IMR-90 (cell line): Measurements from ENCODE around the gene CCDC152. TPM values are rescaled to one million over a fixed set of nuclear protein-coding genes. Genes with fewer than 3 reads are reported as not detected.

Experiments used
- ATAC-seq: fragments of 200-7000 bp; cut with Tn5 transposase; 2 replicates; pipeline ENCODE4 v1.9.1; 2020; ENCODE audit warnings: low read depth, mild to moderate bottlenecking, moderate library complexity
- BruUV-seq: library from RNA; stranded (reverse); fragments of 400-500 nt; replicated peaks from 2 replicates; lab custom pipeline; 2021; lab: Mats Ljungman, UMichigan
- CTCF ChIA-PET: fragments of 300-600 bp; formaldehyde crosslinking; extraction: SDS; loops from one replicate; lab custom pipeline; 2021; ENCODE audit warnings: antibody characterized with exemption; lab: Yijun Ruan, JAX
- POLR2A ChIA-PET: fragments of 300-600 bp; sonication (Branson Sonifier 250); formaldehyde crosslinking; loops from one replicate; lab custom pipeline; 2022; ENCODE audit warnings: antibody characterized with exemption; ENCODE audit not compliant: unreplicated experiment; lab: Charles Lee
- DNase-seq: peaks from one replicate; pipeline ENCODE4 v3.0.0; 2013
- H2AFZ ChIP-seq: replicated peaks from 2 replicates; pipeline ENCODE3; 2013; ENCODE audit warnings: low read length, mild to moderate bottlenecking; ENCODE audit not compliant: poor library complexity
- H2AK5ac ChIP-seq: 2 replicates; pipeline ENCODE4 v1.6.1; 2013; ENCODE audit warnings: low read depth, low read length, inconsistent platforms
- H2AK9ac ChIP-seq: replicated peaks from 2 replicates; pipeline ENCODE3; 2013; ENCODE audit warnings: mild to moderate bottlenecking, low read depth, low read length, moderate library complexity; ENCODE audit not compliant: poor library complexity
- H2BK120ac ChIP-seq: 2 replicates; pipeline ENCODE4 v1.6.1; 2013; ENCODE audit warnings: low read depth, low read length, inconsistent platforms
- H2BK15ac ChIP-seq: 3 replicates; pipeline ENCODE4 v1.6.1; 2013; ENCODE audit warnings: low read depth, low read length, inconsistent platforms
- H2BK20ac ChIP-seq: 2 replicates; pipeline ENCODE4 v1.6.1; 2013; ENCODE audit warnings: low read depth, mild to moderate bottlenecking, inconsistent platforms, low read length, moderate library complexity
- H2BK5ac ChIP-seq: 2 replicates; pipeline ENCODE4 v1.6.1; 2013; ENCODE audit warnings: mild to moderate bottlenecking, low read depth, low read length, inconsistent platforms; ENCODE audit not compliant: poor library complexity, severe bottlenecking
- H3K14ac ChIP-seq: replicated peaks from 2 replicates; pipeline ENCODE4 v1.6.1; 2013; ENCODE audit warnings: low read depth, low read length, inconsistent platforms
- H3K18ac ChIP-seq: 2 replicates; pipeline ENCODE4 v1.6.1; 2013; ENCODE audit warnings: low read depth, low read length, control low read depth
- H3K23ac ChIP-seq: 2 replicates; pipeline ENCODE4 v1.6.1; 2013; ENCODE audit warnings: low read depth, low read length, inconsistent platforms
- H3K27ac ChIP-seq: 2 replicates; pipeline ENCODE4 v1.5.1; 2013; ENCODE audit warnings: mild to moderate bottlenecking, control low read depth, low read length; ENCODE audit not compliant: insufficient read depth
- H3K27me3 ChIP-seq: 2 replicates; pipeline ENCODE4 v1.6.1; 2013; ENCODE audit warnings: low read length; ENCODE audit not compliant: control insufficient read depth, insufficient read depth
- H3K36me3 ChIP-seq: 2 replicates; pipeline ENCODE4 v1.6.1; 2013; ENCODE audit warnings: low read length, mixed read lengths; ENCODE audit not compliant: control insufficient read depth, insufficient read depth
- H3K4ac ChIP-seq: 2 replicates; pipeline ENCODE4 v1.6.1; 2013; ENCODE audit warnings: low read depth, low read length, inconsistent platforms
- H3K4me1 ChIP-seq: 2 replicates; pipeline ENCODE4 v1.6.1; 2013; ENCODE audit warnings: low read length, mixed read lengths; ENCODE audit not compliant: control insufficient read depth, insufficient read depth
- H3K4me2 ChIP-seq: 2 replicates; pipeline ENCODE4 v1.6.1; 2013; ENCODE audit warnings: low read depth, mild to moderate bottlenecking, control low read depth, low read length, moderate library complexity
- H3K4me3 ChIP-seq: 2 replicates; pipeline ENCODE4 v1.5.1; 2013; ENCODE audit warnings: low read depth, mild to moderate bottlenecking, control low read depth, low read length, moderate library complexity; ENCODE audit not compliant: insufficient read depth
- H3K56ac ChIP-seq: 2 replicates; pipeline ENCODE4 v1.6.1; 2013; ENCODE audit warnings: low read length, inconsistent platforms; ENCODE audit not compliant: insufficient read depth; ENCODE audit errors: extremely low read depth
- H3K79me1 ChIP-seq, 2 experiments: 2 replicates each; pipeline ENCODE4 v1.6.1; 2013; ENCODE audit warnings: low read length in 2 of 2, inconsistent platforms in 1 of 2, low read depth in 1 of 2
- H3K9ac ChIP-seq: 2 replicates; pipeline ENCODE4 v1.6.1; 2013; ENCODE audit warnings: low read depth, low read length, control low read depth
- H3K9me1 ChIP-seq: 2 replicates; pipeline ENCODE4 v1.6.1; 2013; ENCODE audit warnings: low read length, inconsistent platforms; ENCODE audit not compliant: insufficient read depth
- H3K9me3 ChIP-seq: 2 replicates; pipeline ENCODE4 v1.6.1; 2013; ENCODE audit warnings: low read length; ENCODE audit not compliant: control insufficient read depth, insufficient read depth
- H4K20me1 ChIP-seq: 2 replicates; pipeline ENCODE4 v1.6.1; 2013; ENCODE audit warnings: low read length, inconsistent platforms; ENCODE audit not compliant: insufficient read depth
- H4K5ac ChIP-seq: 2 replicates; pipeline ENCODE4 v1.6.1; 2013; ENCODE audit warnings: mild to moderate bottlenecking, low read depth, low read length, control low read depth
- H4K8ac ChIP-seq, 2 experiments: 2 replicates each; pipeline ENCODE4 v1.6.1; 2013; ENCODE audit warnings: low read depth in 2 of 2, low read length in 2 of 2, control low read depth in 1 of 2, inconsistent platforms in 1 of 2
- H4K91ac ChIP-seq: 2 replicates; pipeline ENCODE4 v1.6.1; 2013; ENCODE audit warnings: low read depth, low read length, inconsistent platforms; ENCODE audit not compliant: insufficient read depth
- CTCF ChIP-seq: conservative IDR thresholded peaks from 2 replicates; pipeline ENCODE4 v1.5.1; 2012; ENCODE audit warnings: mild to moderate bottlenecking, low read depth, low read length, improper control_type of control experiment
- FOS ChIP-seq: fragments of 150-350 bp; IDR thresholded peaks from 2 replicates; pipeline ENCODE4 v1.6.1; 2016; ENCODE audit warnings: low read depth, low read length
- RCOR1 ChIP-seq: IDR thresholded peaks from 2 replicates; pipeline ENCODE4 v1.6.1; 2012; ENCODE audit warnings: mild to moderate bottlenecking, low read length, improper control_type of control experiment; ENCODE audit not compliant: insufficient replicate concordance
- WGBS, 2 experiments: methylation state at CpG; one replicate each; pipeline versions ENCODE4 v1.1.5 to v1.1.7; 2013; ENCODE audit warnings: missing lambda C conversion rate in 2 of 2; ENCODE audit not compliant: insufficient read length in 1 of 2; ENCODE audit errors: extremely low coverage in 2 of 2; 5-methylcytosine and 5-hydroxymethylcytosine counted together
- dilution Hi-C: fragments of 300-500 bp; cut with HindIII; formaldehyde crosslinking; loops from one replicate; pipeline ENCODE4 v1.14.3; 2018; ENCODE audit warnings: low sequenced_read_pairs; ENCODE audit not compliant: unreplicated experiment
- in situ Hi-C: fragments of 300-500 bp; cut with MboI; formaldehyde crosslinking; loops from 3 replicates; pipeline ENCODE4 v1.14.3; 2019; ENCODE audit warnings: low sequenced_read_pairs, inconsistent platforms, mixed read lengths
- intact Hi-C: fragments of 100-400 bp; cut with micrococcal nuclease; formaldehyde crosslinking; loops from 2 replicates; pipeline ENCODE4 v1.10.0; 2022
- polyA plus RNA-seq, 3 experiments: library from polyadenylated mRNA; depleted of rRNA; stranded (reverse); fragments of >200 nt; gene quantifications; 2 replicates each; pipeline ENCODE4 v1.2.3, GENCODE V29; 2012; ENCODE audit warnings: low replicate concordance in 1 of 3
- total RNA-seq: library from RNA; depleted of rRNA; stranded (reverse); fragments of >200 nt; gene quantifications from 2 replicates; pipeline ENCODE4 v1.2.3, GENCODE V29; 2012
- TF ChIP-seq, protein P1 (sequence below): fragments of 150-350 bp; IDR thresholded peaks from 2 replicates; pipeline ENCODE4 v1.6.1; 2016; ENCODE audit warnings: low read depth, mild to moderate bottlenecking, low read length, moderate library complexity, borderline replicate concordance

The CCDC152 gene
- total and polyA plus RNA-seq, 2 of the 4 experiments (the other 2 are of a cell fraction) = 0.87 to 0.90 TPM

DNA sequence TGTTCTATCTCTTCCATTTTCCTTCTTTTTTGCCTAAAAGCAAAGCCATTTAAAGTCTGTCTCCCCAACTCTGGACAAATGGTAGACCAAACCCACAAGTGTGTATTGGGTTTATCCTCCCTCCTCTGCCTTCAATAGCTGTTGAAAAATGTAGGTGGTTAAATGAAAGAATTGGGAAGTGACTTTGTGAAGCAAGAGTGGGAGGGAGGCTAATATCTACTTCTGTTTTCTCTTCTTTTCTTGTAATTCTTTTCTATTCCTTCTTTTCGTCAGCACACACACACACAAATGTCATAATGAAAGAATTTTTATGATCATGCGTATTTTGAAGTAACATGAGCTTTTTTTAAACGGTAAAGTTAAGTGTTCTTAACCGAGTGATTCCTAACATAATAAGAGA is 3.8 kb downstream of the CCDC152 start:
- no peak overlapping the region for H2AK9ac ChIP-seq
- in situ Hi-C loops = loop anchor here (25.0 kb wide), 1 partner anchor 898 kb away; the partner anchor contains the start of gene OXCT1
- H3K27ac ChIP-seq = no peak overlapping the region
- H4K5ac ChIP-seq = no peak overlapping the region
- H3K23ac ChIP-seq = no peak overlapping the region
- H3K9me1 ChIP-seq = no peaks in the 10 kb centered on the region
- no peak overlapping the region for H2BK20ac ChIP-seq
- TF ChIP-seq, protein P1, sequence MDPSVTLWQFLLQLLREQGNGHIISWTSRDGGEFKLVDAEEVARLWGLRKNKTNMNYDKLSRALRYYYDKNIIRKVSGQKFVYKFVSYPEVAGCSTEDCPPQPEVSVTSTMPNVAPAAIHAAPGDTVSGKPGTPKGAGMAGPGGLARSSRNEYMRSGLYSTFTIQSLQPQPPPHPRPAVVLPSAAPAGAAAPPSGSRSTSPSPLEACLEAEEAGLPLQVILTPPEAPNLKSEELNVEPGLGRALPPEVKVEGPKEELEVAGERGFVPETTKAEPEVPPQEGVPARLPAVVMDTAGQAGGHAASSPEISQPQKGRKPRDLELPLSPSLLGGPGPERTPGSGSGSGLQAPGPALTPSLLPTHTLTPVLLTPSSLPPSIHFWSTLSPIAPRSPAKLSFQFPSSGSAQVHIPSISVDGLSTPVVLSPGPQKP = no peak
- TF ChIP-seq FOS = no peak
- TF ChIP-seq CTCF = no peak
- TF ChIP-seq RCOR1 = no peak
- no peak overlapping the region for H3K9ac ChIP-seq
- H4K20me1 ChIP-seq = no peaks in the 10 kb centered on the region
- no peaks in the 10 kb centered on the region for H3K9me3 ChIP-seq
- CTCF ChIA-PET = interaction anchor here (1.4 kb wide), 1 partner anchor 15 kb away, joined by 5 read pairs; no protein-coding TSS in a partner anchor
- H2AK5ac ChIP-seq = no peak overlapping the region
- H3K56ac ChIP-seq = no peak overlapping the region
- no peaks in the 10 kb centered on the region for H3K36me3 ChIP-seq
- no peaks in the 10 kb centered on the region for H3K27me3 ChIP-seq
- H3K14ac ChIP-seq = no peak overlapping the region
- no peak overlapping the region for H2BK5ac ChIP-seq
- no peak for ATAC-seq
- H3K4ac ChIP-seq = no peak overlapping the region
- H3K4me3 ChIP-seq = no peak overlapping the region
- no TSS peak for BruUV-seq
- no peak for DNase-seq
- H3K4me2 ChIP-seq = no peak overlapping the region
- no peaks in the 10 kb centered on the region for H3K79me1 ChIP-seq
- no peak overlapping the region for H4K8ac ChIP-seq
- no CpG with 5 or more reads among the region's 4 CpGs for WGBS, 2 experiments
- H4K91ac ChIP-seq = no peak overlapping the region
- no peak overlapping the region for H2BK15ac ChIP-seq
- no peak overlapping the region for H2BK120ac ChIP-seq
- dilution Hi-C loops = no loop called here
- intact Hi-C loops = loop anchor here (10.0 kb wide), 1 partner anchor 124 kb away; no protein-coding TSS in a partner anchor
- POLR2A ChIA-PET = no interaction called here
- H2AFZ ChIP-seq = no peak overlapping the region
- H3K4me1 ChIP-seq = no peaks in the 10 kb centered on the region
- no peak overlapping the region for H3K18ac ChIP-seq
